Effector memory CD4-positive, alpha-beta T cell (primary cell): Measurements from ENCODE around the gene WDR70.
"Not testable (repeated sequence)": the region's sequence is repeated elsewhere in the genome, so short reads cannot be mapped to it uniquely, and the experiment has no call there.

ENCODE experiments used
- DNase-seq, 3 donors: peaks; one replicate each; pipeline ENCODE4 v3.0.0-alpha.2; 2020
- H3K27ac ChIP-seq: 2 replicates; pipeline ENCODE4 v1.7.0; 2013; ENCODE audit warnings: mild to moderate bottlenecking, low read length, moderate library complexity; ENCODE audit not compliant: insufficient read depth, poor library complexity, severe bottlenecking
- H3K27me3 ChIP-seq: replicated peaks from 2 replicates; pipeline ENCODE4 v1.7.0; 2013; ENCODE audit warnings: mild to moderate bottlenecking, low read length; ENCODE audit not compliant: insufficient read depth, control insufficient read depth, poor library complexity, severe bottlenecking
- H3K36me3 ChIP-seq: 2 replicates; pipeline ENCODE4 v1.7.0; 2013; ENCODE audit warnings: mild to moderate bottlenecking, low read length, moderate library complexity; ENCODE audit not compliant: control insufficient read depth, insufficient read depth
- H3K4me1 ChIP-seq: 2 replicates; pipeline ENCODE4 v1.7.0; 2013; ENCODE audit warnings: low read length, mild to moderate bottlenecking; ENCODE audit not compliant: control insufficient read depth, insufficient read depth, poor library complexity, severe bottlenecking
- H3K4me3 ChIP-seq: 2 replicates; pipeline ENCODE4 v1.7.0; 2013; ENCODE audit warnings: low read length, low read depth, mild to moderate bottlenecking; ENCODE audit not compliant: insufficient read depth, poor library complexity, severe bottlenecking
- H3K9me3 ChIP-seq: 2 replicates; pipeline ENCODE4 v1.7.0; 2013; ENCODE audit warnings: mild to moderate bottlenecking, low read length, moderate library complexity; ENCODE audit not compliant: control insufficient read depth

Gene WDR70

DNA sequence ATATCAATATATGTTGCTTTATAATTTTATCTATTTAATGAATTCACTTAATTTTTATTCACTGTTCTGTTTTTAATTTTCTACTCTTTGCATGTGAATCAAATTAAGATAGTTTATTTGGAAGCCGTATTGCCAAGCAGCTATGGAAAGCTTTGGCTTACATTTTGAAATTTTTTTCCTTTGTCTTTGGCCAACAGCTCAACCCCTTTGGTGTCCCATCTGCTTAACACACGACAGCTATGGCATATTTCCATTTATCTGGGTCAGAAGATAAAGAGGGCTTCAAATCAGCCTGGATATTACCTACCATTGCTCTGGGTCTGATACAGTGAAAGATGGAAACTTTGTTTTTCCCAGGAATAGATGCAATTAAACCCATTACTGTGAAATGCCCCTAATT, 201.0 kb downstream of the WDR70 start:
- no peak for DNase-seq
- Histone ChIP-seq H3K36me3 (no peaks in the 10 kb centered on the region), H3K4me3 (no peak overlapping the region), H3K27ac (no peak overlapping the region), H3K27me3 (no peaks in the 10 kb centered on the region), H3K9me3 (no peaks in the 10 kb centered on the region), H3K4me1 (peaks cover 5% of the 10 kb centered on the region)

- no peak overlapping the region for H3K27ac ChIP-seq
- no peaks in the 10 kb centered on the region for H3K9me3 ChIP-seq
- DNase-seq = no peak
- no peaks in the 10 kb centered on the region for H3K36me3 ChIP-seq
- no peaks in the 10 kb centered on the region for H3K27me3 ChIP-seq
- H3K4me1 ChIP-seq = no peaks in the 10 kb centered on the region
- H3K4me3 ChIP-seq = no peak overlapping the region
These were observed 203.1 kb downstream of the WDR70 start for GRCh38 chr5:37582202-37582601.

- H3K27me3 ChIP-seq, H3K9me3 ChIP-seq, H3K27ac ChIP-seq, H3K4me1 ChIP-seq, H3K4me3 ChIP-seq, H3K36me3 ChIP-seq, DNase-seq: not testable (repeated sequence)
These were observed 214.2 kb downstream of the WDR70 start for GRCh38 chr5:37593292-37593691.

GRCh38 chr5:37594864-37595263, 215.7 kb downstream of the WDR70 start:
- H3K4me1 ChIP-seq, H3K27me3 ChIP-seq, DNase-seq, H3K36me3 ChIP-seq, H3K4me3 ChIP-seq, H3K27ac ChIP-seq, H3K9me3 ChIP-seq: not testable (repeated sequence)

GRCh38 chr5:37598733-37599132, 219.6 kb downstream of the WDR70 start:
- H3K4me1 ChIP-seq = no peaks in the 10 kb centered on the region
- no peak overlapping the region for H3K4me3 ChIP-seq
- H3K9me3 ChIP-seq = peaks cover 4% of the 10 kb centered on the region
- H3K36me3 ChIP-seq = no peaks in the 10 kb centered on the region
- H3K27ac ChIP-seq = no peak overlapping the region
- no peak for DNase-seq
- no peaks in the 10 kb centered on the region for H3K27me3 ChIP-seq

- H3K27ac ChIP-seq = no peak overlapping the region
These were observed 222.0 kb downstream of the WDR70 start for GRCh38 chr5:37601163-37601562.

GRCh38 chr5:37603072-37603471, 224.0 kb downstream of the WDR70 start:
- H3K36me3 ChIP-seq = no peaks in the 10 kb centered on the region
- no peak overlapping the region for H3K4me3 ChIP-seq
- H3K4me1 ChIP-seq = no peaks in the 10 kb centered on the region
- peaks cover 4% of the 10 kb centered on the region for H3K9me3 ChIP-seq
- no peaks in the 10 kb centered on the region for H3K27me3 ChIP-seq
- DNase-seq = no peak
- no peak overlapping the region for H3K27ac ChIP-seq

More at GRCh38 chr5:37601163-37601562, 222.0 kb downstream of the WDR70 start:
- H3K36me3 ChIP-seq = no peaks in the 10 kb centered on the region
- no peaks in the 10 kb centered on the region for H3K4me1 ChIP-seq
- peaks cover 4% of the 10 kb centered on the region for H3K9me3 ChIP-seq
- no peak for DNase-seq
- H3K27me3 ChIP-seq = no peaks in the 10 kb centered on the region
- no peak overlapping the region for H3K4me3 ChIP-seq

- Histone ChIP-seq H3K9me3 (peaks cover 3% of the 10 kb centered on the region), H3K36me3 (peaks cover under 1% of the 10 kb centered on the region), H3K4me3 (no peak overlapping the region), H3K27me3 (no peaks in the 10 kb centered on the region), H3K27ac (no peak overlapping the region), H3K4me1 (no peaks in the 10 kb centered on the region)
- DNase-seq = no peak
These were observed 225.2 kb downstream of the WDR70 start for GRCh38 chr5:37604290-37604689.

DNA sequence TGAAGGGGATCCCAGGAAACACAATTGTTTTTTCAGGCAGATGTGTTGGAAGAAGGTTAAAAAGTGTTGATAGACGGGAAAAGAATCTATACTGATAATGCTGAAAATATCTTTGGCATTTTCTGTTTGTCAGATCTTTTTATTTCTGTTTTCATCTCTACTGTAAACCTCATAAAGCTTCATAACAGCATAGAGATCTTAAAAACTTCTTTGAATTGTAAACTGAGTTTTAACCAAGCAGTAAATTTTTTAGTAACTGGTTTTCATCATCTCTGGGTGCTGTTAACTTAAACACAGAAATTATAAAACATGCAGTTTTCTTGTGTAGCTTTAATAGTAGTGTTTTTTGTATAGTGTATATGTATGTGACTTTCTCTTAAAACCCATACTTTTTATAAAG, 227.0 kb downstream of the WDR70 start:
- peaks cover 5% of the 10 kb centered on the region for H3K36me3 ChIP-seq
- H3K27ac ChIP-seq = no peak overlapping the region
- no peaks in the 10 kb centered on the region for H3K27me3 ChIP-seq
- no peaks in the 10 kb centered on the region for H3K4me1 ChIP-seq
- H3K9me3 ChIP-seq = no peaks in the 10 kb centered on the region
- DNase-seq = no peak
- no peak overlapping the region for H3K4me3 ChIP-seq

DNA sequence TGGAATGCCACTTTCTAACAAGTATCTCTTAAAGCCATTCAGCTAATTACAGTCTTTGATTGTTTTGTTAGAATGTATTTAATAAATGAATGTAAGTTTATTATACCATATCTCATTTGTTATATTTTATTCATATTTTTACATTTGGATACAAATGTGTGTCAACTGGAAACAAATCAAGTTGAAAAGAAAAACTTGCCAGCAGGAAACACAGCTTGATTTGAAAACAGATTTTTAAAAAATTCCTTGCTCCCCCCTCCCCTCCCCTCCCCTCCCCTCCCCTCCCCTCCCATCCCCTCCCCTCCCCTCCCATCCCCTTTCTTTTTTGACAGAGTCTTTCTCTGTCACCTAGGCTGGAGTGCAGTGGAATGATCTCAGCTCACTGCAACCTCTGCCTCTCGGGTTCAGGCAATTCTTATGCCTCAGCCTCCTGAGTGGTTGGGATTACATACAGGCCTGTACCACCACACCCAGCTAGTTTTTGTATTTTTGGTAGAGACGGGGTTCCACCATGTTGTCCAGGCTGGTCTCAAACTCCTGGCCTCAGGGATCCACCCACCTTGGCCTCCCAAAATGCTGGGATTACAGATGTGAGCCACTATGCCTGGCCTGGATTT, 227.6 kb downstream of the WDR70 start:
- Histone ChIP-seq H3K4me3 (no peak overlapping the region), H3K36me3 (peaks cover 5% of the 10 kb centered on the region), H3K27ac (no peak overlapping the region), H3K27me3 (no peaks in the 10 kb centered on the region), H3K4me1 (no peaks in the 10 kb centered on the region), H3K9me3 (no peaks in the 10 kb centered on the region)
- no peak for DNase-seq
